Retinal pigment epithelial cell (primary cell): ENCODE measurements around the gene TMEM108.

Source experiments
- DNase-seq: peaks from one replicate; pipeline ENCODE4 v3.0.0-alpha.2; 2010; ENCODE audit warnings: low read depth
- H3K4me3 ChIP-seq: 2 replicates; pipeline ENCODE4 v1.5.1; 2011; ENCODE audit warnings: mild to moderate bottlenecking, low read length, control low read depth, moderate library complexity
- TF ChIP-seq, protein P1 (sequence below): conservative IDR thresholded peaks from 2 replicates; pipeline ENCODE4 v1.5.1; 2011; ENCODE audit warnings: low read depth, low read length, control low read depth, inconsistent platforms

The TMEM108 gene

GRCh38 chr3:133040696-133041523 lies 2.7 kb downstream of the TMEM108 start:
- TF ChIP-seq, protein P1, sequence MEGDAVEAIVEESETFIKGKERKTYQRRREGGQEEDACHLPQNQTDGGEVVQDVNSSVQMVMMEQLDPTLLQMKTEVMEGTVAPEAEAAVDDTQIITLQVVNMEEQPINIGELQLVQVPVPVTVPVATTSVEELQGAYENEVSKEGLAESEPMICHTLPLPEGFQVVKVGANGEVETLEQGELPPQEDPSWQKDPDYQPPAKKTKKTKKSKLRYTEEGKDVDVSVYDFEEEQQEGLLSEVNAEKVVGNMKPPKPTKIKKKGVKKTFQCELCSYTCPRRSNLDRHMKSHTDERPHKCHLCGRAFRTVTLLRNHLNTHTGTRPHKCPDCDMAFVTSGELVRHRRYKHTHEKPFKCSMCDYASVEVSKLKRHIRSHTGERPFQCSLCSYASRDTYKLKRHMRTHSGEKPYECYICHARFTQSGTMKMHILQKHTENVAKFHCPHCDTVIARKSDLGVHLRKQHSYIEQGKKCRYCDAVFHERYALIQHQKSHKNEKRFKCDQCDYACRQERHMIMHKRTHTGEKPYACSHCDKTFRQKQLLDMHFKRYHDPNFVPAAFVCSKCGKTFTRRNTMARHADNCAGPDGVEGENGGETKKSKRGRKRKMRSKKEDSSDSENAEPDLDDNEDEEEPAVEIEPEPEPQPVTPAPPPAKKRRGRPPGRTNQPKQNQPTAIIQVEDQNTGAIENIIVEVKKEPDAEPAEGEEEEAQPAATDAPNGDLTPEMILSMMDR, result peak; percentile 90
- no peak for DNase-seq
- no peak overlapping the region for H3K4me3 ChIP-seq

GRCh38 chr3:133041524-133041829 lies 3.3 kb downstream of the TMEM108 start:
- TF ChIP-seq, protein P1, result no peak
- no peak for DNase-seq
- H3K4me3 ChIP-seq, result no peak overlapping the region

DNA sequence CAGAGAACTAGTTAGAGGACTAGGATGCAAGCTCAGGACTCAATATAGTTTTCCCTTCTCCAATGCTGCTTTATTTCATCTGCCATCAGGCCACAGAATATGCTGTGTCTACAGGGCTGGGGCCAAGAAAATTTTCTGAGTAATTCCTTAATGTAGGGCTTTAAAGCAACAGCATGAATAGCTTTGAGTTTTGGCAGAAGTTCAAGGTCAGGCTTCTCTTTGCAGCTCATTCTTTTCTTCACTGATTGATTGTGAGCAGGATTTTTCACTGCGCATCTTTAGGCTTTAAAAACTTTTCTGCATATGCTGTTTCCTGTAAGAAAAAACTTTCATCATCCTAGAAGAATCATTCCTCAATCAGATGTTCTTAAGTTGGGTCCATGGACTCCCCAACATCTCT lies 4.6 kb downstream of the TMEM108 start:
- TF ChIP-seq, protein P1, result no peak
- no peak overlapping the region for H3K4me3 ChIP-seq
- DNase-seq, result no peak

DNA sequence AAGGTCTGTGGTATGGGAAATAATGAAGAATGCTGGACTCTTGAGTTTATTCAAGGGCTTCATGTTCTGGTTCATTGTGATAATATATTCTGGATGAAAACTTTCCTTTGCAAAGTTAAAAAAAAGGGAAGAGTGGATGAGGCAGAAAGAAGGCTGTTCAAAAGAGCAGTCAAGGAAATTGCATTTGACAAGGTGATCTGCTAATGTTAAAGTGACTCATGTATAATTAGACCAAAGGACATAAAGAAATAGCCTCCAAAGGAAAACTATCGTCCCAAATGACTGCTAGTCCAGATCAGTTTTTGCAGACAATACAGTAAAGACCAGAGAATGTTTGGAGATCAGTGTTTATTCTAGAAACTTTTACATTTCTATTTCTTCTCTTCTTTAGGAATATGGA lies 9.8 kb downstream of the TMEM108 start:
- DNase-seq, result no peak
- no peak overlapping the region for H3K4me3 ChIP-seq
- TF ChIP-seq, protein P1, result no peak

DNA sequence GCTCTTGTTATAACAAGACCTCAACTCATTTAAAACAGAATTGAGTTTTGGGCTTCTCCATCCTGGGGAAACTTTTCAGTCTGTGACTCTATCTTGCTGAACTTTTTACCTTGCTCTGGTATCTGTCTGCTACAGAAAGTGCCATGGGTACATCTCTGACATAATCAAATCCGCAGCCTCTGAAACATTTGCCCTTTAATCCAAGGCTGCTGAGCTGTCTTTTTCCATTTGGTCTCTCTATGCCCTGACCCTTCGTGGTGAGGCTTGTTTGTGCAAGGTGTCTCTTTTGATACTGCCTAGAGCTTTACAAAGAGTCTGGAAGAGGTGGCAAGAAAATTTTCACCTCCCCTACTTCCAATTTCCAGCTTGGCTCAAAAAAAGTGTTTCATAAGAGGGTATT lies 11.3 kb downstream of the TMEM108 start:
- TF ChIP-seq, protein P1, result no peak
- H3K4me3 ChIP-seq, result no peak overlapping the region
- peak; percentile 35 for DNase-seq

DNA sequence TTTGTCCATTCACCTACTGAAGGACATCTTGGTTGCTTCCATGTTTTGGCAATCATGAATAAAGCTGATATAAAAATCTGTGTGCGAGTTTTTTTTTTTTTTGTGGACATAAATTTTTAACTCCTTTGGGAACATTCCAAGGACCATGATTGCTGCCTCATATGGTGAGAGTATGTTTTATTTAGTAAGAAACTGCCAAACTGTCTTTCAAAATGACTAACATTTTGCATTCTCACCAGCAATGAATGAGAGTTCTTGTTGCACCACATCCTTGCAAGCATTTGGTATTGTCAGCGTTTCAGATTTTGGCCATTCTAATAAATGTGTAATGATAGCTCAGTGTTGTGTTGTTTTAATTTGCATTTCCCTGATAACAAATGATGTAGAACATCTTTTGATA lies 12.7 kb downstream of the TMEM108 start:
- DNase-seq, result no peak
- H3K4me3 ChIP-seq, result no peak overlapping the region
- TF ChIP-seq, protein P1, result no peak

DNA sequence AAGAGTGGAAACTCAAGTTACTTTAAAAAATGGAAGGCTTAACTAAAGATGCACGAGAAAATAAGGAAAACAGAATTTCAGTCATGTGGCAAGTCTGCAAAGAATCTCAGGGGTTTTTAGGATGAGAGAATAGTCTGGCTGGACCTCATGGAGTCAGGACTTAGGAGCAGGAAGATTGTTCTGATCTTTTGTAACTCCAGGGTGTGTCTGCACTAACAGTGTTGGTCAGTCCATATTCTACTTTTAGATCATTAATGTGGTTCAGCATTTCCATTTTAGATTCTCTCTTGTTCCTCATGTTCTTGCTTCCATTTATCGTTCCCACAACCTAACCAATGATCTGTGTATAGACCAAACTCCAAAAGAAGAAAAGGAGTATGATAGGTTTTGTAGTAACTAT lies 15.3 kb downstream of the TMEM108 start:
- no peak for DNase-seq
- H3K4me3 ChIP-seq, result no peak overlapping the region
- TF ChIP-seq, protein P1, result no peak
